ENCODE measurements around the gene FAM216B. TPM values are rescaled to one million over a fixed set of nuclear protein-coding genes. Genes with fewer than 3 reads are reported as not detected.
A peak's percentile ranks its signal among the peaks of the same experiment; 100 is the strongest.
"Not testable (repeated sequence)": the region's sequence is repeated elsewhere in the genome, so short reads cannot be mapped to it uniquely, and the experiment has no call there.

Gene FAM216B
- total RNA-seq, 1 donor from 2014 or later = not detected

GRCh38 chr13:42815681-42816080, 34.3 kb downstream of the FAM216B start:
- intact Hi-C loops (cut with DNase I) = no loop called here
- no peak for DNase-seq (ENCODE audit: low spot score)
- ATAC-seq = no peak

- ATAC-seq (no peak), DNase-seq (ENCODE audit: low spot score) (no peak)
- intact Hi-C loops (cut with DNase I) = no loop called here
Measured at GRCh38 chr13:42816538-42816937, 35.2 kb downstream of the FAM216B start.

GRCh38 chr13:42819687-42820086, 38.3 kb downstream of the FAM216B start:
- intact Hi-C loops (cut with DNase I); DNase-seq (ENCODE audit: low spot score); ATAC-seq: not testable (repeated sequence)

GRCh38 chr13:42820451-42820850, 39.1 kb downstream of the FAM216B start:
- intact Hi-C loops (cut with DNase I) = no loop called here
- ATAC-seq = no peak
- no peak for DNase-seq (ENCODE audit: low spot score)

GRCh38 chr13:42821437-42821836, 40.1 kb downstream of the FAM216B start:
- intact Hi-C loops (cut with DNase I) = no loop called here
- DNase-seq (ENCODE audit: low spot score) = no peak
- no peak for ATAC-seq

- DNase-seq (ENCODE audit: low spot score) = no peak
- peak; percentile 52 for ATAC-seq
Measured at GRCh38 chr13:42832341-42833096, 51.1 kb downstream of the FAM216B start.

GRCh38 chr13:42834946-42835345, 53.6 kb downstream of the FAM216B start:
- DNase-seq (ENCODE audit: low spot score) = no peak
- intact Hi-C loops (cut with DNase I) = no loop called here
- no peak for ATAC-seq

More at GRCh38 chr13:42832341-42833096, 51.1 kb downstream of the FAM216B start:
- intact Hi-C loops (cut with DNase I) = no loop called here

- peak; percentile 42 for ATAC-seq
- intact Hi-C loops (cut with DNase I) = no loop called here
- DNase-seq (ENCODE audit: low spot score) = no peak
Measured at GRCh38 chr13:42836930-42837690, 55.7 kb downstream of the FAM216B start.

Other genes starting within 250 kb of the FAM216B start
- not detected for gene TNFSF11, start 207.4 kb upstream of the FAM216B start, total RNA-seq
- gene EPSTI1, start 210.7 kb downstream of the FAM216B start, total RNA-seq = 7.8 TPM
- gene DNAJC15, start 242.0 kb downstream of the FAM216B start, total RNA-seq = 6.2 TPM

Measured in sciatic nerve (tissue), 2 donors.